GM20000 (cell line): ENCODE data around the gene ZNF878.
"Not testable (repeated sequence)": the region's sequence is repeated elsewhere in the genome, so short reads cannot be mapped to it uniquely, and the experiment has no call there.

Experiments
- DNase-seq: peaks from one replicate; pipeline ENCODE4 v3.0.0; 2012; ENCODE audit warnings: low spot score
- TF ChIP-seq, protein P1 (sequence below): IDR thresholded peaks from 2 replicates; pipeline ENCODE4 v1.5.1; 2012; ENCODE audit warnings: mild to moderate bottlenecking, control low read depth; ENCODE audit errors: extremely low read depth, missing control alignments

ZNF878 gene

DNA sequence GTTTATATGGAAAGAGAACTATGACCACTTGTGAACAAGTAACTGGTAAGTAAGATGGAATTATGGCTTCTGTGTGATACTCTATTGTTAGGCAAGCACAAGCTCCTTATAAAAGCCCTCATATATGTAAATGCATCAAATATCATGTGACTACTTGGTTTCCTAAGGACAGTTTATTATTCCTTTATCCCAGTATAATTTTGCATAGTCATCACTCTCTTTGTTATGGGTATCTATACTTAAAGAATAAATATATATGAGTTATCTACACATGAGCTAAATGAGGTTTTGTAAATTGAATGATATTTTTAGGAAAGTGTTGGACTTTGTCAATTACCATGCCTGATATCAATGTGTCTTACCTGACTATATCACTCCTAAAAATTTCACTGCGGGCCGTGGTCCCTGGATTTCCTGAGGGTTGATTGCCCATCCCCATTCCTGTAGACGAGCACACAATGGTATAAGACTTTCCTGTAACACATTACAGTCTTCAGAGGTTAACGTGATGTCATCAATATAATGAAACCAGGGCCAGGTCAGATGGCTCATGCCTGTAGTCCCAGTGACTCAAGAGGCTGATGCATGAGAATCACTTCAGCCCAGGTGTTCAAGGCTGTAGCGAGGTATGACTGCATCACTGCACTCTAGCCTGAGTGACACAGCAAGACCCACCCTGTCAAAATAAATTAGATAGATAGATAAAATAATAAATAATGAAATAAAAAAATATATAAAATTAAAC, 32.5 kb upstream of the ZNF878 start:
- DNase-seq = no peak
- TF ChIP-seq, protein P1, sequence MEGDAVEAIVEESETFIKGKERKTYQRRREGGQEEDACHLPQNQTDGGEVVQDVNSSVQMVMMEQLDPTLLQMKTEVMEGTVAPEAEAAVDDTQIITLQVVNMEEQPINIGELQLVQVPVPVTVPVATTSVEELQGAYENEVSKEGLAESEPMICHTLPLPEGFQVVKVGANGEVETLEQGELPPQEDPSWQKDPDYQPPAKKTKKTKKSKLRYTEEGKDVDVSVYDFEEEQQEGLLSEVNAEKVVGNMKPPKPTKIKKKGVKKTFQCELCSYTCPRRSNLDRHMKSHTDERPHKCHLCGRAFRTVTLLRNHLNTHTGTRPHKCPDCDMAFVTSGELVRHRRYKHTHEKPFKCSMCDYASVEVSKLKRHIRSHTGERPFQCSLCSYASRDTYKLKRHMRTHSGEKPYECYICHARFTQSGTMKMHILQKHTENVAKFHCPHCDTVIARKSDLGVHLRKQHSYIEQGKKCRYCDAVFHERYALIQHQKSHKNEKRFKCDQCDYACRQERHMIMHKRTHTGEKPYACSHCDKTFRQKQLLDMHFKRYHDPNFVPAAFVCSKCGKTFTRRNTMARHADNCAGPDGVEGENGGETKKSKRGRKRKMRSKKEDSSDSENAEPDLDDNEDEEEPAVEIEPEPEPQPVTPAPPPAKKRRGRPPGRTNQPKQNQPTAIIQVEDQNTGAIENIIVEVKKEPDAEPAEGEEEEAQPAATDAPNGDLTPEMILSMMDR = no peak

DNA sequence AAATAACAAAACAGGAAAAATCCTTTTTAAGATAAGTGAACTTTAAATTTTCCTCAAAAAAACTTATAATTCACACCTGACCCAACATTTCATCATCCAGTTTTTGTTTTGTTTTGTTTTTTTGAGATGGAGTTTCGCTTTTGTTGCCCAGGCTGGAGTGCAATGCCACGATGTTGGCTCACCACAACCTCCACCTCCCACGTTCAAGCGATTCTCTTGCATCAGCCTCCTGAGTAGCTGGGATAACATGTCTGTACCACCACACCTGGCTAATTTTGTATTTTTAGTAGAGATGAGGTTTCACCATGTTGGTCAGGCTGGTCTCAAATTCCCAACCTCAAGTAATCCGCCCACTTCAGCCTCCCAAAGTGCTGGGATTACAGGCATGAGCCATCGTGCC, 30.6 kb upstream of the ZNF878 start:
- not testable (repeated sequence) for DNase-seq

DNA sequence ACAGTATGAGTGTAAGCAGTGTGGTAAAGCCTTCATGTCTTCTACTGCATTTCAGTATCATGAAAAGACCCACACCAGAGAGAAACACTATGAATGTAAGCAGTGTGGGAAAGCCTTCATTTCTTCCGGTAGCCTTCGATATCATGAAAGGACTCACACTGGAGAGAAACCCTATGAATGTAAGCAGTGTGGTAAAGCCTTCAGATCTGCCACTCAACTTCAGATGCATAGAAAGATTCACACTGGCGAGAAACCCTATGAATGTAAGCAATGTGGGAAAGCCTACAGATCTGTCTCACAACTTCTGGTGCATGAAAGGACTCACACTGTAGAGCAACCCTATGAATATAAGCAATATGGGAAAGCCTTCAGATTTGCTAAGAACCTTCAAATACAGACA, 24.6 kb upstream of the ZNF878 start:
- no peak for DNase-seq
- TF ChIP-seq, protein P1 = no peak

DNA sequence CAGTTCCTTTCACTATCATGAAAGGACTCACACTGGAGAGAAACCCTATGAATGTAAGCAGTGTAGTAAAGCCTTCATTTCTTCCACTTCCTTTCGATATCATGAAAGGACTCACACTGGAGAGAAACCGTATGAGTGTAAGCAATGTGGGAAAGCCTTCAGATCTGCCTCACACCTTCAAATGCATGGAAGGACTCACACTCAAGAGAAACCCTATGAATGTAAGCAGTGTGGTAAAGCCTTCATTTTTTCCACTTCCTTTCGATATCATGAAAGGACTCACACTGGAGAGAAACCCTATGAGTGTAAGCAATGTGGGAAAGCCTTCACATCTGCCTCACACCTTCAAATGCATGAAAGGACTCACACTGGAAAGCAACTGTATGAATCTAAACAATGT, 23.6 kb upstream of the ZNF878 start:
- not testable (repeated sequence) for DNase-seq

DNA sequence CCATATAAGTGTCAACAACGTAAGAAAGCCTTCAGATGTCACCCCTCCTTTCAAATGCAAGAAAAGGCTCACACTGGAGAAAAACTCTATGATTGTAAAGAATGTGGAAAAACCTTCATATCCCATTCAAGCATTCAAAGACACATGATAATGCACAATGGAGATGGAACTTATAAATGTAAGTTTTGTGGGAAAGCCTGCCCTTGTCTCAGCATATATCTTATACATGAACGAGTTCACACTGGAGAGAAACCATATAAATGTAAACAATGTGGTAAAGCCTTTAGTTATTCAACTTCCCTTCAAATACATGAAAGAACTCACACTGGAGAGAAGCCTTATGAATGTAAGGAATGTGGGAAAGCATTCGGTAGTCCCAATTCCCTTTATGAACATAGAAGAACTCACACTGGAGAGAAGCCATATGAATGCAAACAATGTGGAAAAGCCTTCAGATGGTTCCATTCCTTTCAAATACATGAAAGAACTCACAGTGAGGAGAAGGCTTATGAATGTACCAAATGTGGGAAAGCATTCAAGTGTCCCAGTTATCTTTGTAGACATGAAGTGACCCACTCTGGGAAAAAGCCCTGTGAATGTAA, 22.9 kb upstream of the ZNF878 start:
- DNase-seq = no peak
- TF ChIP-seq, protein P1 = no peak

DNA sequence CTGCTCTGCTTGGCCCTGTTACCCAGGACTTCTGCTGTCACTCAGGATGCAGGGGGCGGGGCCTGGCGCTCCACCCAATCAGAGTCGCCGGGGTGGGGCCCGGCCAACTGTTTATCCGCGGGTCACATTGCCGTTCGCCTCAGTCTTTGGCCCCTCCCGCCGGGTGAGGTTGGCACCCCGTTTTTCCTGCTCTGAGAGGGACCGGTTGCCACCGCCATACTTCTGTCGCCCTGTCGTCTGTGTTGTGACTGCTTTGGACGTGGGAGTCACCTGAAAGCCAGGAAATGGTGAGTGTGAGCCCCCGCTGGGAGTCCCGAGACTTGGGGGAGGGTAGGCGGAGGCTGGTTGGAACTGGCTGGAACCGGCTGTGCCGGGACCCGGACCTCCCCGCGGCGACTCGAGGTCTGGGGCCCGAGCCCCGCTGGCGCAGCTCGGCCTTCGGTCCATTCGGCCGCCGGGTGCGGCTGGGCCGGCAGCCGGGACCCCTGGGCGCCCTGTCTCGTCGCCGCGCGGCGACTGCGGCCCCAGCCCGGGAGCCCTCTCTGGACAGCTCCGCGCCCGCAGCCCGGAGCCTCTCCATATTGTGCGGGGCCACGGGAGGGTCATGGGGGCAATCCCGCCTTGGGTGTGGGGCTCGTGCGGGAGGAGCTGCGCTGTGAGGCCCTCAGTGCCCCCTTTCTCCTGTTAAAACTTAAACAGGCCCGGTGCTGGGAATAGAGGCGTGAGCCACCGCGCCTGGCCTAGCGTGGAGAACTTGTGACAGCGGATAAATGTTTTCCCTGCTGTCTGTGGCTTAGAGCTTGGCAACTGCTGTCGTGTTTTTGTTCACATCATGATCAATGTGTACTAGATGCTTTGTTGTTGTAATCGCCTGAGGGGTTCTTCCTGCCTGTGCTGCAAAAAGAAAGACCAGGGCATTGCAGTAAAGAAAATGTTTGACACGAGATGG, 12.1 kb upstream of the ZNF878 start, which contains the start of gene ZNF844:
Gene ZNF844 (plus strand): TSS at position 142 of the 949 bp plus-strand sequence. CDS start 143 bp downstream, at position 285.
- peak; percentile 95 for DNase-seq
- TF ChIP-seq, protein P1 = no peak

DNA sequence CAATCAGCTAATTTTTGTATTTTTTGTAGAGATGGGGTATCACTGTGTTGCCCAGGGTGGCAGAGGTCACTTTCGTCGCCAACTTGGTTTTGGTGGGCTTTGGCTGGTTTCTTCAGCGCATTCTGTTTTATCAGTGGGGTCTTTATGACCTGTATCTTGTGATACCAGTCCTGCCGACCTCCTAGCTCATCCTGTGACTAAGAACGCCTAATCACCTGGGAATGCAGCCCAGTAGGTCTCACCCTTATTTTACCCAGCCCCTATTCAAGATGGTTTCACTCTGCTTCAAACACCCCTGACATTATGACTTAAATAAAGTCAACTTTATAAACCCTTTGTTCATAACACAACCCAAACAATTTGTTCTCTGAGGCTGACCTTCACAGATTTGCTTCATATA, 3.0 kb upstream of the ZNF878 start:
- no peak for DNase-seq
- TF ChIP-seq, protein P1 = no peak

DNA sequence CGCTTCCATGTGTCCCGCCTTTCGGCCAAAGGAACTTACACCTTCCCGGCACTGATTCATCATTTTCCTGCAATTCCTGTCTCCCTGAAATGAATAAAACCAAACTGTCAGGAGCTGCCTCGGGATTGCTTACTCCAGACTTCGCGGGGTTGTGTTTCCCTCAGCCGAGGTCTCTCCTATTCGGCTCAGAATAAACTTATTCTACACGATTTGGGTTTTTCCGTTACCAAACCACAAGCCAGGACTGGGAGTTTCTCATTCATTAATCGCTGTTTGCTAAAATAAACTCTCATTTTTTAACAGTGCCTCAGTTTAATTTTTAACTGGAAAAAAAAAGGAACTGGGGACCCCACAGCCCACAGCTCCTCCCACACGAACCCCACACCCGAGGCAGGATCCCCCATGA, 667 bp downstream of the ZNF878 start:
- no peak for DNase-seq
- TF ChIP-seq, protein P1 = no peak
